Activated naive CD4-positive, alpha-beta T cell treated with anti-CD3 and anti-CD28 coated beads, Interleukin-2, amount 50 U/mL, for 16 hours (primary cell): ENCODE data around the gene MED14.

ENCODE experiments used
- DNase-seq: peaks from one replicate; pipeline ENCODE4 v3.0.0-alpha.2; 2020

MED14 gene

GRCh38 chrX:40729598-40730584 lies 5.5 kb downstream of the MED14 start:
- no peak for DNase-seq

- DNase-seq, result no peak
Measured at GRCh38 chrX:40727581-40728252, 7.6 kb downstream of the MED14 start.

- DNase-seq, result no peak
Measured at GRCh38 chrX:40727093-40727492, 8.2 kb downstream of the MED14 start.

GRCh38 chrX:40722930-40723329 lies 12.4 kb downstream of the MED14 start:
- no peak for DNase-seq

GRCh38 chrX:40721489-40722106 lies 13.7 kb downstream of the MED14 start:
- DNase-seq, result no peak

GRCh38 chrX:40720792-40721191 lies 14.6 kb downstream of the MED14 start:
- no peak for DNase-seq

- DNase-seq, result no peak
Measured at GRCh38 chrX:40720339-40720738, 15.0 kb downstream of the MED14 start.

- no peak for DNase-seq
Measured at GRCh38 chrX:40719731-40720130, 15.6 kb downstream of the MED14 start.

- DNase-seq, result no peak
Measured at GRCh38 chrX:40719218-40719617, 16.1 kb downstream of the MED14 start.

- no peak for DNase-seq
Measured at GRCh38 chrX:40709395-40709794, 25.9 kb downstream of the MED14 start.

GRCh38 chrX:40705658-40706312 lies 29.6 kb downstream of the MED14 start:
- DNase-seq, result no peak

GRCh38 chrX:40700640-40701342 lies 34.6 kb downstream of the MED14 start:
- DNase-seq, result no peak

- no peak for DNase-seq
Measured at GRCh38 chrX:40698851-40699250, 36.5 kb downstream of the MED14 start.

- DNase-seq, result no peak
Measured at GRCh38 chrX:40694802-40695201, 40.5 kb downstream of the MED14 start.

- no peak for DNase-seq
Measured at GRCh38 chrX:40688929-40689328, 46.4 kb downstream of the MED14 start.

- DNase-seq, result no peak
Measured at GRCh38 chrX:40687169-40687568, 48.2 kb downstream of the MED14 start.

GRCh38 chrX:40685362-40685918 lies 49.9 kb downstream of the MED14 start:
- no peak for DNase-seq

GRCh38 chrX:40684092-40684491 lies 51.2 kb downstream of the MED14 start:
- no peak for DNase-seq

GRCh38 chrX:40683245-40683644 lies 52.1 kb downstream of the MED14 start:
- DNase-seq, result no peak

- DNase-seq, result no peak
Measured at GRCh38 chrX:40671126-40671525, 64.2 kb downstream of the MED14 start.

GRCh38 chrX:40663880-40664630 lies 71.3 kb downstream of the MED14 start:
- DNase-seq, result no peak
